HG03460 (cell line): ENCODE data around the gene SLC6A19.
"Not testable (repeated sequence)": the region's sequence is repeated elsewhere in the genome, so short reads cannot be mapped to it uniquely, and the experiment has no call there.

Experiments
- ATAC-seq: cut with Tn5 transposase; IDR thresholded peaks from one replicate; pipeline ENCODE4 v1.9.1; 2021; ENCODE audit not compliant: unreplicated experiment

Gene SLC6A19

DNA sequence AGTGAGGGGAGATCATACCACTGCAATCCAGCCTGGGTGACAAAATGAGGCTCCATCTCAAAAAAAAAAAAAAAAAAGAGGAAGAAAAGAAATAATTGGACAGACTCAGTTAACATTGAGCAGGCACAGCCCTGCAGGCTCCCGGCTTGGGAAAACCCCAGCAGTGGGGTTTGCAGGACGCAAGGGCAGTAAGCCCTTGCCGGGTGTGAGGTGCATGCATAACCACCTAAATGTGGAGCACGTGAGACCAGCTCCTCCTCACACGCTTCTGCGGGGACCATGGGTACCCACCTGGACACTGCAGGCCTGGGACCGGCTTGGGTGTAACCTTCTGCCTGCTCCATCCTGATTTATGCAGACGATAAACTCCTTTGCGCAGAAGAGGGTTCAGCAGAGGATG lies 19.0 kb downstream of the SLC6A19 start:
- no peak for ATAC-seq

DNA sequence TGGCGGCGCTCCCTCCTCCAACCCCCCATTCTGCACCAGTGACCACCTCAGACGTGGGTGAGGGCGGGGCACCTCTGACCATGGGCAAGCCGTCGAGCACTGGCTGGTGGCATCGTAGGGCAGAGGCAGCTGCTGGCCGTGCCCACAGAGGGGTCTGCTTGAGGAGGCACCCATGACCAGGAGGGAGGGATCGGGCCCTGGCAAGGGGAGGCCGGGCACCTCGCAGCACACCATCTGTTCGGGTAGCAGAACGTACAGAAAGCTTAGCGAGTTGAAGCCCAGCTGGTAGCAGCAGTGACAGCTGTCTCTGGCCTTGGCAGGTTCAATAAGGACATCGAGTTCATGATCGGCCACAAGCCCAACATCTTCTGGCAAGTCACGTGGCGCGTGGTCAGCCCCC lies 19.4 kb downstream of the SLC6A19 start:
- no peak for ATAC-seq

DNA sequence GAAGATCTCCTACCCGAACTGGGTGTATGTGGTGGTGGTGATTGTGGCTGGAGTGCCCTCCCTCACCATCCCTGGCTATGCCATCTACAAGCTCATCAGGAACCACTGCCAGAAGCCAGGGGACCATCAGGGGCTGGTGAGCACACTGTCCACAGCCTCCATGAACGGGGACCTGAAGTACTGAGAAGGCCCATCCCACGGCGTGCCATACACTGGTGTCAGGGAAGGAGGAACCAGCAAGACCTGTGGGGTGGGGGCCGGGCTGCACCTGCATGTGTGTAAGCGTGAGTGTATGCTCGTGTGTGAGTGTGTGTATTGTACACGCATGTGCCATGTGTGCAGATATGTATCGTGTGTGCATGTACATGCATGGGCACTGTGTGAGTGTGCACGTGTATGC lies 20.3 kb downstream of the SLC6A19 start:
- no peak for ATAC-seq

DNA sequence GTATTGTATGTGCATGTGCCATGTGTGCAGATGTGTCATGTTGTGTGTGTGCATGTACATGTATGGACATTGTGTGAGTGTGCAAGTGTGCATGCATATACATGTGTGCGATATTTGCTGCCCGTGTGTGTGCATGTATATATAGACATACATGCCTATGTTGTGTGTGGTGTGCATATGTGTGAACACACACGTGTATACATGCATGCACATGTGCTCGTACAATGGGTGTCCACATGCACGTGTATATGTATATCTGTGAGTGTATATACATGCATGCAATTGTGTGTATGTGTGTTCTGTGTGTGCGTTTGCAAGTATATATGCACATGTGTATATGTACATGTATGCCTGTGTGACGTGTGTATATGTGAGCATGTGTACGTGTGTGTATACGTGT lies 20.8 kb downstream of the SLC6A19 start:
- ATAC-seq: no peak

DNA sequence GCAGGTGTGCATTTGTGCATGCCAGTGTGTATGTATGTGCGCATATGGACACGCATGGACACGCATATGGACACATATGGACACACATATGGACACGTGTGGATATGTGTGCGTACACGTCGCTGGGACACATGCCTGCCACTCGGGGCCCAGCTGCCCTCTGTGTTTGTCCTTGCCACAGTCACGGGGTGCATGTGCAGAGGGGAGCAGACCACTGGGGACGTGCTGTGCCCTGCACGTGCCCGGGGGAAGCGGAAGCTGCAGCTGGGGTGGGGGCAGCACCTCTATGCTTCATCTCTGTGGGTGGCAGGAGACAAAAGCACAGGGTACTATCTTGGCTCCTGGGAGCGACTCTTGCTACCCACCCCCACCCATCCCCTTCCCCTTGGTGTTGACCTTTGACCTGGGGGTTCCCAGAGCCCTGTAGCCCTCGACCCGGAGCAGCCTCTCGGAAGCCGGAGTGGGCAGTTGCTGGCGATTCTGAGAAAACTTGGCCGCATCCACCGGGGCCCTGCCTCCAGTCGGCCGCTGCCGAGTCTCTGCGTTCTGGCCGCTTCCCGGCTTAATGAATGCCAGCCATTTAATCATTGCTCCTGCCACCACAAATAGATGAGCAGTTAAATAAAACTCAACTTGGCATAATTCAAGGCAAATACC lies 21.4 kb downstream of the SLC6A19 start:
- ATAC-seq: no peak

DNA sequence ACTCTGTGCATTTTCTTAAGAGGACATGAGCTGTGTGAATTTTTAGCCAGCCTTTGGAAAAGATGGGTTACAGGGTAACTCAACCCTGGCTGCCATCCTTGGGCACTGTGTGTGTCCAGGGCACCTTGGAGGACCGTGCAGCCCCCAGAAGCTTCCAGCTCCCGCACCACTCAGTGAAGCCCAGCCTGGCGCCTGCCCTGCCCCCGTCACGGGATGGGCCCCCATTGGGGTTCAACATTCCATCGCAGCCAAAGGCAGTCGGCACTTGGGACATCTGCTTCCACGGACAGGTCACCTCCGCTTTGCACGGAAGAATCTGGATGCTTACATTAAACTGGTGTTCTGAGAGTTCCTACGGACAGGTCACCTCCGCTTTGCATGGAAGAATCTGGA lies 21.9 kb downstream of the SLC6A19 start:
- no peak for ATAC-seq

DNA sequence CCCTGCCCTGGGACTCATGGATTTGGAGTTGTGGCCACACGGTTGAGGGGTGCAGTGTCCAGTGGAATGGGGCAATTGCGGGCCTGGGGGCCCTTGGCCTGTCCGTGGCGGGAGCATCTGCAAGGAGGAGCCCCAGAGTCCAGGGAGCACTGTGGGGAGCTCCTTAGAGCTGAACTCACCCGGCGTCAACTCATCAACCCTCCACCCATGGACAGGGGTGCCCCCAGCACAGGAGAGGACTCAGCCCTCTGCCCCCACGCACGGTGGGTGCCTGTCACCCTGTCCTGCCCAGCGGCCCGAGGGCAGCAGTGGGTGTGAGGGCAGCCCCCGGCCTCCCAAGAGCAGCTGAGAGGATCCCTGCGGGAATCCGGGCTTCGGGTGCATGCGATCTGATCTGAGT lies 23.2 kb downstream of the SLC6A19 start:
- ATAC-seq: no peak

DNA sequence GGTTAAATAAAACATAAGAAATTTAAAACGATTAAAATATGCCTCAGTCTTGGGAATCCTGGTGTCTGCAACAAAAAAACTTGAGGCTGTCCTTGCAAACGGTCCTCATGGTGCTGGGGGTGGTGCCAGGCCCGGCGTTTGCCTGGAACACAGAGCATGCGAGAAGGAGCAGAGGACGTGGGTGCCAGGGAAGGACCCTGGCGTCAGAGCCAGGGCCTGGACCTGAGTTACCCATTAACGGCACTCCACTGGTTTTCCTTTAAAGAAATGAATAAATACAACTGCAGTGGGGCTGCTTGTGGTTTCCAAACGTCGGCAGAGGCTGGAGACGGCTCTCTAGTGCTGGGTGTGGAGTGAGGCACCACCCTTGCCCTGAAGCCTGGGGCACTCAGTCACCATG lies 23.7 kb downstream of the SLC6A19 start, which contains the start of gene SLC6A18:
SLC6A18 (plus strand) TSS at position 301 of the 400 bp plus-strand sequence; CDS start at position 398, 97 bp downstream.
- ATAC-seq: no peak

DNA sequence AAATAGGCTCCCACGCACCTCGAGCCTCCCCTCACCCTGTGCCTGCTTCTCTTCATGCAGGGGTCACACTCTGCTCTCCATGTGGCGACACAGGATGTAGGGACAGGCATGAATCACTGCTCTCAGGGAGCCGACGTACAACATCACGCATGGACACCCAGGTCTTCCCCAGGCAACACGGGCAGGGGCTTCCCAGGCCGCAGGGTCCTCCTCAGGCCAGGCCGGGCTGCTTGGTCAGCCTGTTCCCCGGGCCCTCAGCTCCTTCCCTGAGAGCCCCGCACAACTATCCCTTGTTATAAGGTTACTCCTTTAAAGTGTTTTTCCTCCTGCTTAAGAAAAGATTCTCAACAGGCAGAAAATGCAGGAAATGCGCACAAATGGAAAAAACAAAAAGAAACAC lies 24.8 kb downstream of the SLC6A19 start:
- ATAC-seq: no peak

DNA sequence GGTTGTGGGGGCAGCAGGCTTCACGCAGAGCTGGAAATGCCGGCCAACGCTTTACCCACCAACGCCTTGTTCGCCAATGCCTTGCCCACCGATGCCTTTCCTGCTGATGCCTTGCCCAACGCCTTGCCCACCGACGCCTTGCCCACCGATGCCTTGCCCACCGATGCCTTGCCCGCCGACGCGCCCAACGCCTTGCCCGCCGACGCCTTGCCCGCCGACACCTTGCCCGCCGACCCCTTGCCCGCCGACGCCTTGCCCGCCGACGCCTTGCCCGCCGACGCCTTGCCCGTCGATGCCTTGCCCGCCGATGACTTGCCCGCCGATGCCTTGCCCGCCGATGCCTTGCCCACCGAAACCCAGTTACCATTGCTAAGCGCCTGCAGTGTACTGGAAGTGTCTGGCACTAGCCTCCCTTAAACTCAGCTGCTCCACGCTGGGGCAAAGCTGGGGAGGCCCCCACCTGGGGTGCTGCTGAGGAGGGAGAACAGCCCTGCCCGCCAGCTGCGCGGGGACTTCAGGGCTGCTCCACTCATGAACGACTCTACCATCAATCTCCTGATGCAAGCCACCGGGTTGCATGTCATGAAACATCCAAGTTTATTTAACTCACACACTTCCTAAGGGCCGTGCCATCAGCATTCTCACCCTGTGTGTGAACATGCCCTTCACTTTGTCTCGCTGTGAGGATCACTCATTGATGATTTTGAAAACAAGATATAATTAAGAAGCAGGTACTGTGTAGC lies 25.6 kb downstream of the SLC6A19 start:
- ATAC-seq: no peak

DNA sequence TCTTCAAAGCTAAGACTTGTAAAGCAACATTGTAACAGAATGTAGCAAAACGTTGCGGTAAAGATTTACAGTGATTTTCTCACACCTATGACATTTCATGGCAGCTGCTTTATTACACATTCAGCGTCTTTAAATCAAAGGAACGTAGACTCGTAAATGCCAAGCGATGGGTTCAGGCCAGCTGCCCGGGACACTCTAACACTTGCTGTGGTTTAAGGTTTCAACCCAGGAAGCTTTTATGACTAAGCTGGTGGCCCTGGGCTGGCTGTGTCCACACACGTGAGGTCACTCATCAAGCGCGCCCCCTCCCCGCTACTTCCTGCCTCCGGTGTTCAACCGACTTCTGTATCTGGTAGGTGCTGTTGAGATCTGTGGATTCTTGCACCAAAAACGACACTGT lies 26.3 kb downstream of the SLC6A19 start:
- no peak for ATAC-seq

DNA sequence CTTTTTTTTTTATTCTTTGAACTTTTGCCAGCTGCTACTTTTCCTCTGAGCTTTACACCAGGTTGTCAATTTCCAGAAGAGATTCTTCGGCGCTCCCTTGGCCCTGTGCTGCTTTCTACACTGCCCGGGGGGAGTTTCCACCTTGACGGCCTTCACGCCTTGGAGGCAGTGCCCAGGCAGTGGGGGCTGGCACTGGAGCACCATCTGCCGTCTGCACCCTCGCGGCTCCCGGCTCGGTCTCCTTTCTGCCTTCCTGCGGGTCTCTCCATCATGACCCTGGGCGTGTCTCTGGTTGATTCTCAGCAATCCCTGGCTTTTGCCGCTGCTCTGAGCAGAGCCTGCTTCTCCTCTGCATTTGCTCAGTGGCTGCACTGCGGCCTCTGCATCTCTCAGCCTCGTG lies 26.7 kb downstream of the SLC6A19 start:
- no peak for ATAC-seq

DNA sequence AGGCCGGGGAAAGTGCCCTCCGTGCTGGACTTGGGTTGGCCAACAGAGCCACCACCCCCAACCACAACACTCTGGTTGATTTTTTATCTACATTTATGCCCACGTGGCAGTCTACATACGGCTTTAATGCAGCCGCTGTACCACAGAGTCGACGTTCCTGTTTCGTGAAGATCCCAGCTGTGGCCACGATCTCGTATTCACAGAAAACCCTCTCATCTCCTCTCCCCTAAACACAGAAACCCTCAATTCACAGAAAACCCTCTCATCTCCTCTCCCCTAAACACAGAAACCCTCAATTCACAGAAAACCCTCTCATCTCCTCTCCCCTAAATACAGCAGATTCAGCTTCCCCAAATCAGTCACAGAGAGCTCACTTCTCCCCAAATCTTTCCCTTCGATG lies 27.6 kb downstream of the SLC6A19 start:
- ATAC-seq: not testable (repeated sequence)

DNA sequence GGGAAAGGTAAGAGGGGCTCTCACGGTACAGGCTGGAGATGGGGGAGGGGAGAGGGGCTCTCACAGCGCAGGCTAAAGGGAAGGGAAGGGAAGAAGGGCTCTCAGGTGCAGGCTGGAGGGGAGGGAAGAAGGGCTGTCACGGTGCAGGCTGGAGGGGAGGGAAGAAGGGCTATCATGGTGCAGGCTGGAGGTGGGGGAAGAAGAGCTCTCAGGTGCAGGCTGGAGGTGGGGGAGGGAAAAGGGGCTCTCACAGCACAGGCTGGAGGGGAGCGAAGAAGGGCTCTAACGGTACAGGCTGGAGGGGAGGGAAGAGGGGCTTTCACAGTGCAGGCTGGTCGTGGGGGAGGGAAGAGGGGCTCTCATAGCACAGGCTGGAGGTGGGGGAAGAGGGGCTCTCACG lies 28.4 kb downstream of the SLC6A19 start:
- no peak for ATAC-seq

DNA sequence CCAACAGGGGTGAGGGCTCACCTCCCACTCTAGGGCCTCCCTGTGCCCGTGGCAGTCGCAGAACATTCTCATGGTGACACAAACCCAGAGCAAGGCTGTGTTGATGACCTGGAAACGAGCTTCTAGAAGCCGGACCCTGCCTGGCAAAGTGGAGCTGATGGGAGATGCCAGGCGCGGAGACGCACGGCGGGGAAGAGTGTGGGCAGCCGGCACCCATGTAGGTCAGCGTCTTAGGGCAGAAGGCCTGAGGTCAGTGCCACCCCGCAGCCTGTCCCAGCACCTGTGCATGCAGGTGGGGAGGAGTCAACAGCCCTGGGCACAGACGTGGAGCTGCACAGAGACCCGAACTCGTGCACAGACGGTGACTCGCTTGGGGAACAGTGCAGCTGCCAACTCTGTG lies 29.2 kb downstream of the SLC6A19 start:
- no peak for ATAC-seq

DNA sequence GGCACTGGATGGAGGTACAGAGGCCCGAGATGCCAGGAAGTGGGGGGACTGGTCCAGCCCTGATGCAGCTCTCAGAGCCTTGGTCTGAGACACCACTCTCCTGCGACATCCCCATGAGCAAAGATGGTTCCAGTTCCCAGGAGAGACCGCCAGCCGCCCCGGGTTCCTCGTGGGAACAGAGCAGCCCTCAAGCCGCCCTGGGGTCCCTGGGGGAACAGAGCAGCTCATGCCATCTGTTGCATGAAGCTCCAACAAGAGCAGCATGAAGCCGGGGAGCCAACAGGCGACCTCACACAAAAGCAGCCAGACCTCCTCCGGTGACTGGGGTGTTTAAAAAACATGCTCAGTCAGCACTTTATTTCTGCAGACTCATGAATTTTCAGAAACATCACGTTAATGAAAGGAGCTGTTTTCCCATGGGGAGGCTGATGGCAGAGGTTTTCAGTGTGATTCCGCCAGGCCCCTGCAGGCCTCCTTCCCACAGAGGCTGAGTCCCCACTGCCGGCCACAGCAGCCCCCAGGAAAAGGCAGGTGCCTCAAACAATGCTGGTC lies 30.0 kb downstream of the SLC6A19 start:
- ATAC-seq: no peak

DNA sequence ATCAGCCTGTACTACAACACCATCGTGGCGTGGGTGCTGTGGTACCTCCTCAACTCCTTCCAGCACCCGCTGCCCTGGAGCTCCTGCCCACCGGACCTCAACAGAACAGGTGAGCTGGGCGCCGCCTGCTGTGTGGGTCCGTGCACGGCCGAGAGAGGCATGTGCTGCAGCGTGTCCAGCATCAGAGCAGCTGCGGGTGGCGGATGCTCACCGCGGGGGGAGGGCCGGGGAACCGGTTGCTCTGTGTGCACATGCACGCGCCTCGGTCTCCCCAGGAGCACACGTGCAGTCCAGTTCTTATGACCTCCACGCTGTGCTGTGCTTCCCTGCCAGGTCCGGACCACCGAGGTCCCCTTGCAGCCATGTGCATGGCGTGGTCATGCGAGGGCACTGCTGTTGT lies 31.4 kb downstream of the SLC6A19 start:
- ATAC-seq: no peak

DNA sequence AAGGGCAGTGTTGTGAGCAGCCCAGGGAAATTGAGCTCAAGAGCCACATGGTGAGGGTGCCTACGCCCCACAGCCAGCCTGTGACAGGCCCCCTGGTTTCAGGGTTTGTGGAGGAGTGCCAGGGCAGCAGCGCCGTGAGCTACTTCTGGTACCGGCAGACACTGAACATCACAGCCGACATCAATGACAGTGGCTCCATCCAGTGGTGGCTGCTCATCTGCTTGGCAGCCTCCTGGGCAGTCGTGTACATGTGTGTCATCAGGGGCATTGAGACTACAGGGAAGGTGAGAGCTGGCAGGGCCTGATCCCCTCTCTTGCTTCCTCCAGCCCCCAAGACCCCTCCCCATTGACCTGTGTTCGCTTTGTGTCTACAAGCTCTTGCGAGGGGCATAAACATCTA lies 34.0 kb downstream of the SLC6A19 start:
- ATAC-seq: no peak

DNA sequence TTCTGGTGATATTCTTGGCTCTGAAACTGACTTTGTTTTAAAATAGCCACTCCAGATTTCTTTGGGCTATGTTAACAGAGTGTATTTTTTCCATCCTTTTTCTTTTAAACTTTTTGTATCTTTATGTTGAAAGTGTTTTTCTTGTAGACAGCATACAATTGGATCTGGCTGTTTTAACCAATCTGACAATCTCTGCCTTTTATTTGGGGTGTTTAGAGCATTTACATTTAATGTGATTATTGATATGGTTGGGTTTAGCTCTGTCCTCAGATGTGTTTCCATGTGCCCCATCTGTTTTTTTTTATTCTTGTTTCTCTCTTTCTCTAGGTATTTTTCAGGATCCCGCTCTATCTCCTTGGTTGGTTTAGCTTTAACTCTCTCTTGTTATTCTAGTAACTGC lies 34.4 kb downstream of the SLC6A19 start:
- ATAC-seq: no peak

DNA sequence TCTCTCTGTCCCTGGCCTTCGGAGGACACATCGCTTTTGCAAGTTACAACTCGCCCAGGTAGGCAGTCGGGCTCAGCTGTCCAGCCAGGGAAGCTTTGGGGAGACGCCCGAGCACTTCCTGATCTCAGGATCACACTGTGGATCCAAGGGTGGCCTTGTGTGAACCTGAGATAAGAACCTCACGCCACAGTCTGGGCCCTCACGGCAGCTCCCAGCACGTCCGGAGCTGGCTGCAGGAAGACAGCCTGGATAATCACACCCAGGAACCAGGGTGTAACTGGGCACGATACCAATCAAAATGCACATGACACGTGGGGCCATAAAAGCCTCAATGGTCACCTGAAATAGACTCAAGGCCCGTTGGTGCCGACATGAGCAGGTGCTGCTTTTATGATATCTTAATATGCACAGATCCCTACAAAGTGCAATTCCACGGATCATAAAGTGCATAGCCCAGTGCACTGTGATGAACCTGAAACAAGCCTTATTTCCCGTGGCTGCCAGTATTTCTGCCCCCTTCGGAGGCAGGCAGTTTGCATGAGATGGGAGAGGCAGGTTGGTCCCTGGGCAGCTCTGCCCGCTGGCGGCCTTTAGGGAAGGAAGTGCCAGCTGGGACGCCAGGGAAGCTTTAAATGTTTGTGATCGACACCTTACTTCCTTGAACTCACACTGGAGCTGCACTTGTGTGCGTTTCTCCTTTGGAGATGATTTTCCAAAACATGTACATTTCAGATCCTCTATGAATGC lies 38.3 kb downstream of the SLC6A19 start:
- no peak for ATAC-seq

DNA sequence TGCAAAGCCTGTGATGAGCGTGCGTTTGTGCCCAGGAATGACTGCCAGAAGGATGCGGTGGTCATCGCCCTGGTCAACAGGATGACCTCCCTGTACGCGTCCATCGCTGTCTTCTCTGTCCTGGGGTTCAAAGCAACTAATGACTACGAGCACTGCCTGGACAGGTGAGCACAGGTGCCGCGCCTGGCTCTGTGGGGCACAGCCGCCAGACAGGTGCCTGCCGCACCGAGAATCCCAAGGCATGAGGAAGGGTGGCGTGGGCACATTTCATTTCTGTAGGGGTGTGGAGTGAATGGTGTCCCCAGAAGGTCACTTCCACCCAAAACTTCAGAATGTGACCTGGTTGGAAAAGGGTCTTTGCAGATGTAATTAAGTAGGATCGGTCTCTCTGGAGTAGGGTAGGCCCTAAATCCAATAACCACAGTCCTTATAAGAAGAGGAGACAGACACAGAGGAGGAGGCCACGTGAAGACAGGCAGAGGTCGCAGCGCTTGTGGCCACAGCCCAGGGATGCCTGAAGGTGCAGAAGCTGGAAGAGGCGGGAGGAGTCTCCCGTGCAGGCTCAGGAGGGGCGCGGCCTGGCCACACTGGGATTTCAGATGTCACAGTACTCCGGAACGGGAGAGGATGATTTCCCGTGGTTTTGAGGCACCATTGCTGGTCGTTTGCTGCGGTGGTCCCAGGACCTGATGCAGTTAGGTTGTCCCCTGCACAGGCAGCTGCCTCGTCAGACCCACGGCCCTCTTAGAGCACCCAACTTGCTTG lies 39.3 kb downstream of the SLC6A19 start:
- no peak for ATAC-seq
